KOPT-K1 (cell line): ENCODE data around the gene SLC4A11.

Experiments used
- H3K27ac ChIP-seq: fragments of 200-600 bp; sonication (generic); 2 replicates; pipeline ENCODE4 v1.5.1; 2016; ENCODE audit warnings: antibody characterized with exemption, mild to moderate bottlenecking, low read depth, low read length; ENCODE audit not compliant: poor library complexity, severe bottlenecking
- H3K36me3 ChIP-seq: fragments of 200-600 bp; sonication (generic); 2 replicates; pipeline ENCODE4 v1.5.1; 2017; ENCODE audit warnings: antibody characterized with exemption, mild to moderate bottlenecking, low read length, moderate library complexity; ENCODE audit not compliant: insufficient read depth
- H3K9me3 ChIP-seq: fragments of 200-600 bp; sonication (generic); 2 replicates; pipeline ENCODE4 v1.5.1; 2017; ENCODE audit warnings: antibody characterized with exemption, low read length, mild to moderate bottlenecking; ENCODE audit not compliant: insufficient read depth, poor library complexity, severe bottlenecking

SLC4A11 gene

DNA sequence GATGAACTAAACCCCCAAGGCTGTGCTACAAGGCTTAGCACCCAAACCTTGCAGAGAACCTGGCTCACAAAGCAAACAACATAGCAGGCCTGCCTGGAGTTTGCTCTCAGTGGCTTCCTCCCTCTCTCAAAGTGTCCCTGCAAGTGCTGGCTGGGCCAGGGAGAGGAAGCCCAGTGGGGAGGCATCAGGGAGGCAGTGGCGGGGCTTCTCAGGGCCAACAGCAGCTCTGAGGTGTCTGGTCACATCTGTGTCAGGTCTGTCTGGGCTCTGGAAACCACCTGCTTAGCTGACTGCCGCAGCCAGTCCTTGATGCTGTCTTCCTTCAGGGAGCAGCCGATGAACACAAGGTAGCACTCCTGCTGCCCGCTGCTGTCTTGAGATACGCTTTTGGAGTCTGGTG, 16.7 kb upstream of the SLC4A11 start:
- H3K27ac ChIP-seq = no peak overlapping the region
- no peaks in the 10 kb centered on the region for H3K36me3 ChIP-seq
- no peaks in the 10 kb centered on the region for H3K9me3 ChIP-seq

DNA sequence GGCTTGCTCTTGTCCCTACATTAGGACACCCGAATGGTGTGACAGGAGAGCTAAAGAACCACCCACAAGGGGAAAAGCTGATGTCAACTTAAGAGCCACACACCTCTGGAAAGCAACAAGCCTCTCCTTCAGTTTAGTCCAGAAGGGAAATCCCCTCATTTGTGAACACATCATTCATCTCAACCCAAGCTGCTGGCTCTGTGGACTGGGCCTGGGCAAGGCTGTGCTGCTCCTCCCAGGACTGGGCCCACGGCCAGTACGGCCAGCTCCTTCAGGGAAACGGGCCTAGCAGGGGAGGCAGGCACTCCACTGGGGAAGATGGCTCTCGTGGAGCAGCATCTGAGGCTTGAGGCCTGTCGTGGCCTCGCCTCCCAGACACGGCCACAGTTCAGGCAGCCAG, 12.8 kb upstream of the SLC4A11 start:
- Histone ChIP-seq H3K9me3 (no peaks in the 10 kb centered on the region), H3K36me3 (no peaks in the 10 kb centered on the region), H3K27ac (no peak overlapping the region)

GRCh38 chr20:3250091-3250504, 11.1 kb upstream of the SLC4A11 start:
- Histone ChIP-seq H3K36me3 (no peaks in the 10 kb centered on the region), H3K27ac (no peak overlapping the region)

DNA sequence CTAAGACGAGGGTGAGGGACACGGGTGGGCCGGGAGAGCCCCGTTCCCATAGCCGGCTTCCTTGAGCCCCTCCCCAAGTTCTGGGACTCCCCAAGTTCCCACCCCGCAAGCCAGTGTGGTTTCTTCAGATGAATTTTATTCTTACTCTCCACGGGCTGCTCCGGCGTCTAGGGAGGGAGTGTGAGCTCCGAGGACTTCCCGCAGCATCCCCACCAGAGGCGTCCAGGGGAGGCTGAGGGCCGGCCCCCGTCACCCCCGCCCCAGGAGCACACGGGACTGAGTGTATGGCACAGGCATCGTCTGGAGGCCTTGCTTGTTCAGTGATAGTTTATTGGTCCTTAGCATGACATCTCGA, 10.0 kb upstream of the SLC4A11 start:
- Histone ChIP-seq H3K9me3 (no peaks in the 10 kb centered on the region), H3K36me3 (no peaks in the 10 kb centered on the region), H3K27ac (no peak overlapping the region)

More at GRCh38 chr20:3250091-3250504, 11.1 kb upstream of the SLC4A11 start:
- no peaks in the 10 kb centered on the region for H3K9me3 ChIP-seq

DNA sequence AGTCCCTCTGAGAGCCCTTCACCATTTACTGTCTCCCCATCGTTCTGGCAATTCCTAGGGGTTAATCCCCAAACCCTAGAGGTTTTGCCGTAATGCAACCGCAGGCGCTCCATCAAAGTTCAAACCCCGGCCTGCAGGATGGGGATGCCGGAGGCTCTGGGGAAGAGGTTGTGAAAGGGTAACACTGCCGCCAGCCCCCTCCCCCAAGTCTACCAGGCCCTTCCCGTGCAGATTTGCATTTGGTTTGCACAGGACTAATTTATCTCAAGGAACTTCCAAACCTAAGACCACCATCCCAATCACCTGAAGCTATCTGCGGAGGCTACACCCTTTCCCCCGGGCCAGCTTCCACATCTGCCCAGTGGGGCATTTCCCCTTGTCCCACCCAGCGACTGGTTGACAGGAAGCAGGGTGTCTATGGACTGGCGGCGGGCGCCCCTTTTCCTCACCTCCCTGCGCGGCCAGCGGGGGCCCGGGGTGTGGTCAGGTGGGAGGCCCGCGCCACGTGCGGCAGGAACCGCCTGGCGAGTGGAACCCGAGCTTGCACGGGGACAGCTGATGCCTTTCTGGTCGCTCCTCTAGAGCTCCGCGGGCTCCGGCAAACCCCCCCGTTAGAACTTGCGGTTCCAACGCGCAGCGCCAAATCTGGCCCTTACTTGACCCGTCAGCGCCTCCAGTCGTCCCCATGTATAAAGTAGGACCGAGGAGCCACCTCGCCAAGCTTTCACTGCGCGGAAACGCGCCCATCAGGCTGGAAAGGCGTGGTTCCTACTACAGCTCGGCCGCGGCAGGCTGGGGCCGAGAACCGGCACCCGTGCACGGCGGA, 9.4 kb upstream of the SLC4A11 start:
- Histone ChIP-seq H3K27ac (no peak overlapping the region), H3K36me3 (no peaks in the 10 kb centered on the region), H3K9me3 (no peaks in the 10 kb centered on the region)

DNA sequence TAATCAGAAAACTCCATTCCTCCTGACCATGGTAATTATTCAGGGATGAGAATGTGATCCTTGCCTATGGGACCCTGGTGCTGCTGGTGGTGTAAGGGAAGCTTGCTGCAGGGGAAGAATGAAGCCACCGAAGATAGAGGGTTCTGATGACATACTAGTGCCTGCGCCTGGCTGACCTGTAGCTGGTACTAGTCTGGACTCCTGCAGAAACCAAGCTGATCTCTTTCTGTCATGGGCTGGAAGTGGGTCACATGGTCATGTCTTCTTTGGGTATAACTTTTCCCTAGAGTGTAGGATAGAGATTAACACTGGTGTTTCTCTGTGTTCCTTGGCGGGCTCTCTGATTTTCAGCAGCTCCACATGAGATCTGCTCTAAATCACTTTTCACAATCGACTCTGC, 8.6 kb upstream of the SLC4A11 start:
- no peaks in the 10 kb centered on the region for H3K36me3 ChIP-seq
- no peak overlapping the region for H3K27ac ChIP-seq
- no peaks in the 10 kb centered on the region for H3K9me3 ChIP-seq

- Histone ChIP-seq H3K9me3 (no peaks in the 10 kb centered on the region), H3K36me3 (no peaks in the 10 kb centered on the region), H3K27ac (no peak overlapping the region)
Observed at GRCh38 chr20:3246682-3247081, 7.7 kb upstream of the SLC4A11 start.

DNA sequence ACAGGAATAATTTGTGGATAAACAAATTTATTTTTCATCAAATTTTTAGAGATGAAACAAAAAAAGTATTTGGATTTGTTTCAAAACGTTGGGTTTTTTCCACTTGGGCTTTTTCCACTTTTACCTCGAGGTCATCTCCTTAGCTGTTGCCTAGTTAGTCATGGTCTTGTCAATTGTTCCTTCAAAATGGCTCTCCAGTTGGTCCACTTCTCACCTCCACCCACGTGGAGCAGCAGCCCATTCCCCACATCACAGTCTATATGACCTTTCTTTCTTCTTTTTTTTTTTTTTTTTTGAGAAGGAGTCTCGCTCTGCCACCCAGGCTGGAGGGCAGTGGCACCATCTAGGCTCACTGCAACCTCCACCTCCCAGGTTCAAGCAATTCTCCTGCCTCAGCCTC, 6.7 kb upstream of the SLC4A11 start:
- Histone ChIP-seq H3K36me3 (no peaks in the 10 kb centered on the region), H3K9me3 (no peaks in the 10 kb centered on the region), H3K27ac (no peak overlapping the region)

- Histone ChIP-seq H3K9me3 (no peaks in the 10 kb centered on the region), H3K27ac (no peak overlapping the region), H3K36me3 (no peaks in the 10 kb centered on the region)
Observed at GRCh38 chr20:3245156-3245555, 6.2 kb upstream of the SLC4A11 start.

- H3K36me3 ChIP-seq = no peaks in the 10 kb centered on the region
- no peaks in the 10 kb centered on the region for H3K9me3 ChIP-seq
- no peak overlapping the region for H3K27ac ChIP-seq
Observed at GRCh38 chr20:3244613-3245012, 5.6 kb upstream of the SLC4A11 start.

GRCh38 chr20:3243718-3244358, 4.8 kb upstream of the SLC4A11 start:
- Histone ChIP-seq H3K27ac (no peak overlapping the region), H3K9me3 (no peaks in the 10 kb centered on the region), H3K36me3 (no peaks in the 10 kb centered on the region)

- no peaks in the 10 kb centered on the region for H3K36me3 ChIP-seq
- H3K27ac ChIP-seq = no peak overlapping the region
- H3K9me3 ChIP-seq = no peaks in the 10 kb centered on the region
Observed at GRCh38 chr20:3242172-3242692, 3.2 kb upstream of the SLC4A11 start.

- no peaks in the 10 kb centered on the region for H3K36me3 ChIP-seq
- H3K9me3 ChIP-seq = no peaks in the 10 kb centered on the region
- H3K27ac ChIP-seq = no peak overlapping the region
Observed at GRCh38 chr20:3240776-3241363, 1.9 kb upstream of the SLC4A11 start.

DNA sequence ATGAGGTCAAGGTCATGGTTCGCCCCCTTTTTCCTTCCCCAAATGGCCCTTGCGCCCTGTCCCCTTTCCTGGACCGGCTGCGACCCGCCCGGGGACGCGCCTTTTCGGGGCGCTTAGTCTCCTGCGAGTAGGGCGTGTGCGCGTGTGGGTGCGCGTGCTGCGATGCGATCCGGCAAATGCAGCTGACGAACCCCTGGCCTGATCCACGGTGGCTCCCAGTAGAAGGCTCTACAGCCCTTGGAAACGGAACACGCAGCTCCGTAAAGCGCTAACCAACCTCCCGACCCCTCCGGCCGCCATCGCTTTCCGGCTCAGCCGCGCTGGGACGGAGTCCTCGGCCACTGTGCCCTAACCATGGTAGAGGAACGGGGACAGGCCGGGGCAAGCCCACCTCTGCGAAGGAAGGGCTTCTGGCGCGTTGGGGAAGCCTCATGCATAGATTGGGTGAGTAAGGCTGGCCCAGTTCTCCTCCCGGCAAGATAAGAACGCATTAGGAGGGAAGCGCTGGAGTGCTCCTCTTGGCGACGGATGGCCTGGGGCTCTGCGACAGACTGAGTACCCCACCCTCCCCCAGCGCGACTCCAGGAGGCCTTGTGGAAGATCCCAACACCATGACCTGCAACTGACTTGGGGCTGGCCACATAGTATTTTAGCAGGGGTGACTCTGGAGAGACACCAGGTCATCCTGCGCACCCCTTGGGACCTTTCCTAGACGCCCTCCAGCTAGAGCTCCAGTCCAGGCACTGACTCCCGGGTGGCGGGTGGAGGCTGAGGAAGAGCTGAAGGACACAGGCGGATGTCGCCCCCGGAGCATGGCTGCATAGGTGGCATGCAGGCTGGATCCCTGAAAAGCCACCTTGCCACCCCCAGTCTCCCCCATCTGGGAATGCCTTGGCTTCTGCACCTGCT, 1.1 kb upstream of the SLC4A11 start:
- no peak overlapping the region for H3K27ac ChIP-seq
- H3K9me3 ChIP-seq = no peaks in the 10 kb centered on the region
- H3K36me3 ChIP-seq = no peaks in the 10 kb centered on the region

- Histone ChIP-seq H3K9me3 (no peaks in the 10 kb centered on the region), H3K36me3 (no peaks in the 10 kb centered on the region), H3K27ac (no peak overlapping the region)
Observed at GRCh38 chr20:3238616-3239025, 369 bp downstream of the SLC4A11 start.
